ENCODE data around the gene ZNF282. TPM values are rescaled to one million over a fixed set of nuclear protein-coding genes. Genes with fewer than 3 reads are reported as not detected.

Gene ZNF282
- total and polyA plus RNA-seq, 9 of the 15 experiments (the other 6 are each of a cell fraction or from before 2014, with no cell fraction given) = 0.76 to 58.6 (median 17.4) TPM

DNA sequence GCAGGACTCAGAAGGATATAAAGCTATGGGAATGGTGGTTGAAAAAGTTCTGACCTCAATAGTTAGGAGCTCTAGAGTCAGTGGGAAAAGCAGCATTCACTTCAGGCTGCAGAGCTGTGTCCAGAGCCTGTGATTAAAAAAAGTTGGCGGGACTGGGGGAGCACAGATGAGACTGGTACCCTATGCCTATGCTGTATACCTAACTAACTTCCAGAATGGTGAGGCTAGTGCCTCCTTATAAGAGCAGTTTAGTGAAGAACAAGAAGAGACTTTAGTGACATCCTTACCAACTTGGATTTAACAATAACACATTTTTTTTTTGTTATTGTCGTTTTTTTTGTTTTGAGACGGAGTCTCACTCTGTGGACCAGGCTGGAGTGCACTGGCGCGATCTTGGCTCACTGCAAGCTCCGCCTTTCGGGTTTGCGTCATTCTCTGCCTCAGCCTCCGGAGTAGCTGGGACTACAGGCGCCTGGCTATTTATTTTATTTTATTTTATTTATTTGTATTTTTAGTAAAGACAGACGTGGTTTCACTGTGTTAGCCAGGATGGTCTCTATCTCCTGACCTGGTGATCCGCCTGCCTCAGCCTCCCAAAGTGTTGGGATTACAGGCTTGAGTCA lies 6.6 kb upstream of the ZNF282 start (continued):
- TF ChIP-seq FOXK2 (conservative IDR thresholded peaks at IDR 0.05 in 1 of 2, IDR thresholded peaks at IDR 0.05 in 1 of 2; ENCODE audit: low read depth in 2 of 2) (peak in 1 of 2 experiments; percentile 20; a peak in 1 of 4 replicates), RFX1 (IDR thresholded peaks at IDR 0.05) (no peak), ZNF384 (IDR thresholded peaks at IDR 0.05; ENCODE audit: low read depth, low read length) (no peak)

DNA sequence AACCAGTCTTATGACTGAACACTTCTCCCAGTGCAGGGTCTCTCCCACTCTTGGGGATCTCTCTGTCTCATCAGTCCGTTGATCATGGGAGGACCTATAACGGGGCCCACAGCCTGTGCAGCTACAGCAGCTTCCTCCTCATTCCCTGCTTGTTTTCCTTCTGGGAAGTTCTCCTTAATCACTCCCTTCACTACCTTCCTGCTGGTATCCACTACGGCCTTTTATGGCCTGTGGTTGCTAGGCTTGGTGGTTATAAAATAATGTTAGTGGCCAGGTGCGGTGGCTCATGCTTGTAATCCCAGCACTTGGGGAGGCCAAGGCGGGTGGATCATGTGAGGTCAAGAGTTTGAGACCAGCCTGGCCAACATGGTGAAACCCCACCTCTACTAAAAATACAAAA lies 3.5 kb upstream of the ZNF282 start:
- Histone ChIP-seq H3K4me1 (replicated peaks in 1 of 2; ENCODE audit: control insufficient read depth in 2 of 2, insufficient read depth in 2 of 2, low read length in 2 of 2) (peaks cover 7 to 21% of the 10 kb centered on the region in 2 experiments; a peak in 4 of 5 replicates), H3K27me3 (ENCODE audit: control insufficient read depth in 2 of 2, insufficient read depth in 2 of 2, low read length in 2 of 2) (no peaks in the 10 kb centered on the region), H3K36me3 (ENCODE audit: control insufficient read depth, insufficient read depth, low read length) (peaks cover 1% of the 10 kb centered on the region; the same call in 1 of the 3 replicates), H3K4me3 (no peak overlapping the region), H2AFZ (ENCODE audit: low read depth, low read length) (peak overlapping the region; percentile 43), H3K9me1 (ENCODE audit: control insufficient read depth, insufficient read depth, low read length) (no peaks in the 10 kb centered on the region), H3K9ac (ENCODE audit: insufficient read depth in 1 of 2, low read depth in 2 of 2, low read length in 2 of 2) (no peak overlapping the region), H3K9me3 (replicated peaks; ENCODE audit: control insufficient read depth, insufficient read depth, low read depth, low read length) (no peaks in the 10 kb centered on the region), H3K4me2 (ENCODE audit: insufficient read depth, low read length) (no peak overlapping the region), H4K20me1 (replicated peaks; ENCODE audit: control insufficient read depth, insufficient read depth, low read length) (peaks cover 3% of the 10 kb centered on the region; the same call in 1 of the 2 replicates), H3K79me2 (ENCODE audit: control insufficient read depth, insufficient read depth, low read length) (peaks cover 18% of the 10 kb centered on the region), H3K27ac (ENCODE audit: extremely low read depth, low read depth, low read length) (no peak overlapping the region)
- intact Hi-C loops (cut with micrococcal nuclease) (no loop called here), in situ Hi-C loops (cut with MboI) (no loop called here)
- no peak for FAIRE-seq
- no peak for DNase-seq (ENCODE audit: extremely low read depth in 1 of 4, low spot score in 3 of 4)
- ChIA-PET CTCF (ENCODE audit: low intra/inter-chr PET ratio) (no interaction called here), POLR2A (interaction anchor here (0.6 to 1.2 kb wide), 2 partner anchors 10 to 32 kb away, joined by 3 to 4 read pairs; no protein-coding TSS in a partner anchor)
- 44% methylated on average over 5 of the region's 5 CpGs for WGBS (ENCODE audit: insufficient coverage, low coverage, missing lambda C conversion rate)
- no TSS peak for BruUV-seq (replicated peaks)
- TF ChIP-seq ZNF212 (CRISPR knock-in tag; IDR thresholded peaks at IDR 0.05) = no peak
- TF ChIP-seq, protein P1, sequence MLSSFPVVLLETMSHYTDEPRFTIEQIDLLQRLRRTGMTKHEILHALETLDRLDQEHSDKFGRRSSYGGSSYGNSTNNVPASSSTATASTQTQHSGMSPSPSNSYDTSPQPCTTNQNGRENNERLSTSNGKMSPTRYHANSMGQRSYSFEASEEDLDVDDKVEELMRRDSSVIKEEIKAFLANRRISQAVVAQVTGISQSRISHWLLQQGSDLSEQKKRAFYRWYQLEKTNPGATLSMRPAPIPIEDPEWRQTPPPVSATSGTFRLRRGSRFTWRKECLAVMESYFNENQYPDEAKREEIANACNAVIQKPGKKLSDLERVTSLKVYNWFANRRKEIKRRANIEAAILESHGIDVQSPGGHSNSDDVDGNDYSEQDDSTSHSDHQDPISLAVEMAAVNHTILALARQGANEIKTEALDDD (IDR thresholded peaks at IDR 0.05) = 0 out of 2 replicates have a peak, but pooled peaks have one; percentile 39
- ATAC-seq = no peak
